ENCODE data around the gene TBC1D3B.
"Not testable (repeated sequence)": the region's sequence is repeated elsewhere in the genome, so short reads cannot be mapped to it uniquely, and the experiment has no call there.

TBC1D3B gene
- total RNA-seq = 0.07 to 0.24 reads per million in 2 donors

- DNase-seq = not testable (repeated sequence)
These were observed at the start of gene TBC1D3B for GRCh38 chr17:36176536-36176935. TSS of gene TBC1D3B (minus strand) at chr17:36176636. CDS start at chr17:36175050, 1,586 bp downstream.

- DNase-seq = not testable (repeated sequence)
These were observed 46.5 kb upstream of the TBC1D3B start for GRCh38 chr17:36222967-36223366.

- not testable (repeated sequence) for DNase-seq
These were observed 45.2 kb upstream of the TBC1D3B start for GRCh38 chr17:36221581-36222100.

GRCh38 chr17:36220737-36221580 lies 44.5 kb upstream of the TBC1D3B start:
- not testable (repeated sequence) for DNase-seq

GRCh38 chr17:36219556-36219955 lies 43.1 kb upstream of the TBC1D3B start:
- DNase-seq = not testable (repeated sequence)

- DNase-seq = not testable (repeated sequence)
These were observed 39.2 kb upstream of the TBC1D3B start for GRCh38 chr17:36215406-36216308.

- DNase-seq = no peak
These were observed 38.5 kb upstream of the TBC1D3B start for GRCh38 chr17:36214918-36215317.

GRCh38 chr17:36213695-36214094 lies 37.3 kb upstream of the TBC1D3B start:
- no peak for DNase-seq

GRCh38 chr17:36212966-36213365 lies 36.5 kb upstream of the TBC1D3B start:
- DNase-seq = no peak

- no peak for DNase-seq
These were observed 35.8 kb upstream of the TBC1D3B start for GRCh38 chr17:36212272-36212605.

GRCh38 chr17:36211484-36212271 lies 35.2 kb upstream of the TBC1D3B start:
- DNase-seq = not testable (repeated sequence)

- DNase-seq = not testable (repeated sequence)
These were observed 34.2 kb upstream of the TBC1D3B start, which contains the start of gene CCL4L2 for GRCh38 chr17:36210439-36211211. TSS of gene CCL4L2 (plus strand) at chr17:36211063.

GRCh38 chr17:36209575-36209974 lies 33.1 kb upstream of the TBC1D3B start:
- DNase-seq = no peak

- DNase-seq = not testable (repeated sequence)
These were observed 30.9 kb upstream of the TBC1D3B start for GRCh38 chr17:36207383-36207782.

- not testable (repeated sequence) for DNase-seq
These were observed 30.0 kb upstream of the TBC1D3B start for GRCh38 chr17:36206486-36206821.

GRCh38 chr17:36205637-36206485 lies 29.4 kb upstream of the TBC1D3B start:
- no peak for DNase-seq

- DNase-seq = no peak
These were observed 28.5 kb upstream of the TBC1D3B start for GRCh38 chr17:36204724-36205500.

GRCh38 chr17:36203335-36203734 lies 26.9 kb upstream of the TBC1D3B start:
- no peak for DNase-seq

- DNase-seq = not testable (repeated sequence)
These were observed 25.1 kb upstream of the TBC1D3B start for GRCh38 chr17:36201506-36201905.

- not testable (repeated sequence) for DNase-seq
These were observed 24.7 kb upstream of the TBC1D3B start for GRCh38 chr17:36201102-36201501.

All from T-helper 9 cell (primary cell).